H1 (cell line): Measurements from ENCODE around the gene TRAF3IP3. TPM values are rescaled to one million over a fixed set of nuclear protein-coding genes. Genes with fewer than 3 reads are reported as not detected.

ENCODE experiments used
- CTCF ChIA-PET: fragments of 300-600 bp; sonication (Branson Sonifier 250); formaldehyde crosslinking; loops from one replicate; lab custom pipeline; 2021; ENCODE audit not compliant: partially characterized antibody; lab: Charles Lee
- POLR2A ChIA-PET: fragments of 300-600 bp; sonication (Branson Sonifier 250); formaldehyde crosslinking; loops from one replicate; lab custom pipeline; 2021; ENCODE audit warnings: inconsistent platforms; ENCODE audit not compliant: partially characterized antibody; lab: Charles Lee
- DNase-seq, 2 experiments: peaks; one replicate each; pipeline versions ENCODE4 v3.0.0 to v3.0.0-alpha.2; 2010 to 2022; ENCODE audit warnings: low spot score in 2 of 2, low read depth in 1 of 2, mixed read lengths in 1 of 2
- FAIRE-seq: peaks from 2 replicates; lab custom pipeline; 2011; peaks lifted over from hg19 to GRCh38; lab: Jason Lieb, UNC
- H2AFZ ChIP-seq: 2 replicates; pipeline ENCODE4 v1.8.1; 2012; ENCODE audit warnings: low read length, inconsistent platforms
- H2AK5ac ChIP-seq: 2 replicates; pipeline ENCODE4 v1.6.1; 2013; ENCODE audit warnings: low read depth, low read length
- H2BK120ac ChIP-seq: replicated peaks from 2 replicates; pipeline ENCODE3; 2013; ENCODE audit warnings: low read depth, low read length, inconsistent platforms
- H2BK12ac ChIP-seq: 2 replicates; pipeline ENCODE4 v1.6.1; 2013; ENCODE audit warnings: low read depth, low read length
- H2BK15ac ChIP-seq: 2 replicates; pipeline ENCODE4 v1.6.1; 2013; ENCODE audit warnings: low read length
- H2BK20ac ChIP-seq: 2 replicates; pipeline ENCODE4 v1.6.1; 2013; ENCODE audit warnings: low read length
- H2BK5ac ChIP-seq: 2 replicates; pipeline ENCODE4 v1.6.1; 2013; ENCODE audit warnings: low read depth, low read length
- H3K14ac ChIP-seq: 2 replicates; pipeline ENCODE4 v1.6.1; 2013; ENCODE audit warnings: inconsistent platforms; ENCODE audit not compliant: insufficient read length
- H3K18ac ChIP-seq: 2 replicates; pipeline ENCODE4 v1.6.1; 2013; ENCODE audit warnings: low read length; ENCODE audit errors: extremely low read depth
- H3K23ac ChIP-seq: 2 replicates; pipeline ENCODE4 v1.6.1; 2013; ENCODE audit warnings: inconsistent platforms; ENCODE audit not compliant: insufficient read length
- H3K23me2 ChIP-seq: 2 replicates; pipeline ENCODE4 v1.6.1; 2013; ENCODE audit warnings: low read depth, low read length
- H3K27ac ChIP-seq: 2 replicates; pipeline ENCODE4 v1.6.1; 2011; ENCODE audit warnings: low read depth, low read length, inconsistent platforms
- H3K27me3 ChIP-seq, 4 experiments: replicated peaks in 1 of 4; 1 replicate in 1 of 4; 2 replicates in 3 of 4; pipeline versions ENCODE4 v1.6.1 to v1.8.1; 2011 to 2013; ENCODE audit warnings: low read length in 3 of 4, mild to moderate bottlenecking in 3 of 4, inconsistent platforms in 2 of 4, mixed read lengths in 2 of 4, moderate library complexity in 1 of 4; ENCODE audit not compliant: control insufficient read depth in 3 of 4, insufficient read depth in 3 of 4; ENCODE audit errors: extremely low read depth in 1 of 4
- H3K36me3 ChIP-seq, 4 experiments: 2 replicates each; pipeline versions ENCODE4 v1.6.1 to v1.8.1; 2011 to 2013; ENCODE audit warnings: mild to moderate bottlenecking in 4 of 4, low read length in 3 of 4, moderate library complexity in 2 of 4, control low read depth in 1 of 4, inconsistent platforms in 1 of 4; ENCODE audit not compliant: insufficient read depth in 4 of 4, control insufficient read depth in 2 of 4
- H3K4ac ChIP-seq: replicated peaks from 2 replicates; pipeline ENCODE3; 2013; ENCODE audit warnings: low read length, low read depth, mixed read lengths, inconsistent platforms; ENCODE audit not compliant: insufficient read length
- H3K4me1 ChIP-seq, 4 experiments: replicated peaks in 1 of 4; 1 replicate in 1 of 4; 2 replicates in 3 of 4; pipeline versions ENCODE4 v1.6.1 to v1.8.1; 2011 to 2013; ENCODE audit warnings: low read length in 3 of 4, inconsistent platforms in 2 of 4, mixed read lengths in 1 of 4; ENCODE audit not compliant: insufficient read depth in 4 of 4, control insufficient read depth in 3 of 4
- H3K4me2 ChIP-seq, 2 experiments: 2 replicates each; pipeline versions ENCODE4 v1.6.1 to v1.8.1; 2011 to 2013; ENCODE audit warnings: low read depth in 2 of 2, low read length in 2 of 2, control low read depth in 1 of 2, inconsistent platforms in 1 of 2, mild to moderate bottlenecking in 1 of 2; ENCODE audit not compliant: insufficient read depth in 1 of 2
- H3K4me3 ChIP-seq, 4 experiments: fragments of 200-600, 300-600 bp in 1 of 4; sonication (generic), shearing (Covaris generic), sonication (Bioruptor Twin) in 1 of 4; 2 replicates each; pipeline versions ENCODE4 v1.5.1 to v1.8.1; 2011 to 2016; ENCODE audit warnings: low read length in 4 of 4, low read depth in 3 of 4, control low read depth in 2 of 4, inconsistent platforms in 2 of 4, mild to moderate bottlenecking in 2 of 4, mixed read lengths in 1 of 4, moderate library complexity in 1 of 4; ENCODE audit not compliant: insufficient read depth in 2 of 4; ENCODE audit errors: extremely low read depth in 1 of 4
- H3K56ac ChIP-seq: replicated peaks from 2 replicates; pipeline ENCODE3; 2013; ENCODE audit warnings: low read depth, mild to moderate bottlenecking, mixed read lengths, low read length, inconsistent platforms; ENCODE audit not compliant: insufficient read length
- H3K79me1 ChIP-seq: 2 replicates; pipeline ENCODE4 v1.6.1; 2013; ENCODE audit warnings: low read depth, low read length, control low read depth
- H3K79me2 ChIP-seq, 2 experiments: 2 replicates each; pipeline versions ENCODE4 v1.6.1 to v1.8.1; 2012 to 2013; ENCODE audit warnings: low read length in 2 of 2, mild to moderate bottlenecking in 2 of 2, inconsistent platforms in 1 of 2; ENCODE audit not compliant: insufficient read depth in 2 of 2, control insufficient read depth in 1 of 2
- H3K9ac ChIP-seq, 4 experiments: replicated peaks in 1 of 4; 1 replicate in 1 of 4; 2 replicates in 3 of 4; pipeline versions ENCODE4 v1.6.1 to v1.8.1; 2011 to 2013; ENCODE audit warnings: low read depth in 3 of 4, low read length in 3 of 4, control low read depth in 2 of 4, mild to moderate bottlenecking in 2 of 4, moderate library complexity in 2 of 4, inconsistent platforms in 1 of 4; ENCODE audit errors: extremely low read depth in 1 of 4
- H3K9me3 ChIP-seq, 2 experiments: 2 replicates each; pipeline versions ENCODE4 v1.6.1 to v1.8.1; 2012 to 2013; ENCODE audit warnings: mild to moderate bottlenecking in 2 of 2, moderate library complexity in 2 of 2, control low read depth in 1 of 2, inconsistent platforms in 1 of 2, low read depth in 1 of 2, low read length in 1 of 2, mixed read lengths in 1 of 2; ENCODE audit not compliant: insufficient read depth in 2 of 2
- H4K20me1 ChIP-seq, 2 experiments: replicated peaks in 1 of 2; 2 replicates each; pipeline versions ENCODE3 to v1.8.1; 2011 to 2013; ENCODE audit warnings: inconsistent platforms in 2 of 2, low read length in 2 of 2, mild to moderate bottlenecking in 1 of 2; ENCODE audit not compliant: insufficient read depth in 2 of 2, control insufficient read depth in 1 of 2
- H4K5ac ChIP-seq: 2 replicates; pipeline ENCODE4 v1.6.1; 2013; ENCODE audit warnings: low read length, low read depth, mixed read lengths, inconsistent platforms; ENCODE audit not compliant: insufficient read length
- H4K8ac ChIP-seq: 2 replicates; pipeline ENCODE4 v1.8.0; 2013; ENCODE audit warnings: mild to moderate bottlenecking, moderate library complexity, low read length, inconsistent platforms; ENCODE audit not compliant: insufficient read depth; ENCODE audit errors: extremely low read depth
- H4K91ac ChIP-seq: replicated peaks from 2 replicates; pipeline ENCODE3; 2013; ENCODE audit warnings: low read length, mixed read lengths, inconsistent platforms; ENCODE audit not compliant: insufficient read length
- CTBP2 ChIP-seq: IDR thresholded peaks from 2 replicates; pipeline ENCODE4 v1.7.0; 2011; ENCODE audit warnings: borderline replicate concordance, mild to moderate bottlenecking, moderate library complexity, mixed read lengths, low read length; ENCODE audit not compliant: insufficient read depth, insufficient read length
- GTF2F1 ChIP-seq: IDR thresholded peaks from 2 replicates; pipeline ENCODE4 v1.6.1; 2012; ENCODE audit warnings: low read depth, low read length, improper control_type of control experiment, borderline replicate concordance
- MAFK ChIP-seq: IDR thresholded peaks from 2 replicates; pipeline ENCODE4 v1.6.1; 2012; ENCODE audit warnings: low read depth, mild to moderate bottlenecking, improper control_type of control experiment, low read length
- NANOG ChIP-seq: IDR thresholded peaks from 2 replicates; pipeline ENCODE4 v1.6.1; 2011; ENCODE audit warnings: low read length, low read depth, mild to moderate bottlenecking, inconsistent platforms; ENCODE audit not compliant: insufficient read depth, poor library complexity, severe bottlenecking
- POLR2A ChIP-seq, 2 experiments: IDR thresholded peaks; 1 replicate in 1 of 2; 2 replicates in 1 of 2; pipeline ENCODE4 v1.6.1; 2011; ENCODE audit warnings: low read depth in 2 of 2, low read length in 2 of 2, mild to moderate bottlenecking in 2 of 2; ENCODE audit errors: control extremely low read depth in 1 of 2
- RXRA ChIP-seq: IDR thresholded peaks from 2 replicates; pipeline ENCODE4 v1.6.1; 2011; ENCODE audit warnings: low read depth, mild to moderate bottlenecking, low read length, moderate library complexity; ENCODE audit not compliant: insufficient read depth
- TAF1 ChIP-seq: IDR thresholded peaks from 2 replicates; pipeline ENCODE4 v1.6.1; 2011; ENCODE audit warnings: mild to moderate bottlenecking, low read depth, low read length
- TAF7 ChIP-seq: optimal IDR thresholded peaks from 2 replicates; pipeline ENCODE3; 2011; ENCODE audit warnings: low read depth, mild to moderate bottlenecking, inconsistent platforms, low read length, moderate library complexity, borderline replicate concordance
- USF2 ChIP-seq: IDR thresholded peaks from 2 replicates; pipeline ENCODE4 v1.6.1; 2011; ENCODE audit warnings: low read length, improper control_type of control experiment
- WGBS, 2 experiments: shearing (Covaris generic) in 1 of 2; methylation state at CpG; one replicate each; pipeline versions ENCODE4 v1.1.6 to v1.1.7; 2013 to 2015; ENCODE audit warnings: low lambda C conversion rate in 2 of 2, mixed read lengths in 2 of 2, inconsistent platforms in 1 of 2, low coverage in 1 of 2, missing lambda C conversion rate in 1 of 2; ENCODE audit not compliant: insufficient replicate concordance in 2 of 2, insufficient coverage in 1 of 2, insufficient read length in 1 of 2; ENCODE audit errors: extremely low coverage in 1 of 2, missing lambda C conversion rate in 1 of 2; 5-methylcytosine and 5-hydroxymethylcytosine counted together
- polyA plus RNA-seq, 7 experiments: library from polyadenylated mRNA; depleted of rRNA in 3 of 7; stranded (reverse) in 5 of 7; unstranded in 2 of 7; fragments of >200 nt in 5 of 7; fragments of 200-250 nt in 2 of 7; gene quantifications; 1 replicate in 5 of 7; 2 replicates in 1 of 7; 4 replicates in 1 of 7; pipeline versions ENCODE4 v1.2.1 to v1.2.3, GENCODE V29; 2011 to 2013; ENCODE audit warnings: missing spikeins in 2 of 7, mixed read lengths in 2 of 7
- total RNA-seq: library from RNA; stranded (reverse); fragmentation: NEBNext Ultra II Directional; extraction: Animal tissue kit (Norgen Biotek cat#: 25700); gene quantifications from 2 replicates; pipeline ENCODE4 v1.2.1, GENCODE V29; 2021
- TF ChIP-seq, protein P1 (sequence below): IDR thresholded peaks from 2 replicates; pipeline ENCODE4 v1.6.1; 2012; ENCODE audit warnings: inconsistent platforms

The TRAF3IP3 gene
- total and polyA plus RNA-seq, 2 of the 8 experiments (the other 6 are each of a cell fraction or from before 2014, with no cell fraction given) = not detected

DNA sequence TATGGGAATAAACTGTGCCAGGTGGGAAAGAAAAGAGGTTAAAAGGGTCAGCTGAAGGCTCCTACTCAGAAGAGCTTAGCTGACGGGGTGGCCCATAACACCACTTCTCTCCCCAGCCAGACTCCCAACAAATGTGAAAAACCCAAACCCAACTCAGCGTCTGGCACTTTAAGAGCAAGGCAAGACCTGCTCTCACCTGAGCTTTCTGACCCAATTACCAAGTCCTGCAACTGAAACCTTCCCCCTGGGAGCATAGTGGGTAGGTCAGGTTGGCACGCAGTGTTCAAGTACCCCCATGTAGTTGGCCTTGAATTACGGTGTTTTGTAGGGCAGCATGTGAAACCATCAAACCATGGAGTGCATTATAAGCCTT, 46.9 kb downstream of the TRAF3IP3 start:
- no peak overlapping the region for H3K56ac ChIP-seq
- DNase-seq = no peak
- no peak for TF ChIP-seq MAFK
- no peak for TF ChIP-seq POLR2A (IDR thresholded peaks at IDR 0.05; ENCODE audit: control extremely low read depth in 1 of 2, low read depth in 2 of 2, low read length in 2 of 2)
- no peak for TF ChIP-seq TAF7
- TF ChIP-seq, protein P1, sequence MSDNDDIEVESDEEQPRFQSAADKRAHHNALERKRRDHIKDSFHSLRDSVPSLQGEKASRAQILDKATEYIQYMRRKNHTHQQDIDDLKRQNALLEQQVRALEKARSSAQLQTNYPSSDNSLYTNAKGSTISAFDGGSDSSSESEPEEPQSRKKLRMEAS = no peak
- TF ChIP-seq TAF1 = no peak
- no peak for TF ChIP-seq NANOG
- TF ChIP-seq CTBP2 = no peak
- no peak for TF ChIP-seq RXRA
- TF ChIP-seq USF2 = no peak
- TF ChIP-seq GTF2F1 = no peak
- no peak overlapping the region for H2BK12ac ChIP-seq
- H3K9ac ChIP-seq = no peak overlapping the region
- 88% methylated on average over 4 of the region's 4 CpGs; no CpG with 5 or more reads in 1 of the 2 experiments for WGBS, 2 experiments
- no peak overlapping the region for H3K18ac ChIP-seq
- no peak overlapping the region for H2AK5ac ChIP-seq
- peaks cover 0 to 7% of the 10 kb centered on the region in 2 experiments for H4K20me1 ChIP-seq
- H3K27ac ChIP-seq = no peak overlapping the region
- H3K79me2 ChIP-seq = peaks cover 0 to 7% of the 10 kb centered on the region in 2 experiments; a peak in 1 of 4 replicates
- peaks cover 12% of the 10 kb centered on the region; the same call in 1 of the 2 replicates for H3K23me2 ChIP-seq
- H3K23ac ChIP-seq = no peak overlapping the region
- no peak for FAIRE-seq
- H3K4me2 ChIP-seq = no peak overlapping the region
- no peak overlapping the region for H2BK120ac ChIP-seq
- H3K79me1 ChIP-seq = no peaks in the 10 kb centered on the region; the same call in none of the 2 replicates
- no peak overlapping the region for H2BK20ac ChIP-seq
- H3K9me3 ChIP-seq = no peaks in the 10 kb centered on the region
- H3K4ac ChIP-seq = no peak overlapping the region
- H4K5ac ChIP-seq = no peak overlapping the region
- H2BK5ac ChIP-seq = no peak overlapping the region
- ChIA-PET POLR2A (no interaction called here), CTCF (interaction anchor here (1.0 to 3.7 kb wide), 4 partner anchors 15 to 57 kb away, joined by 3 to 25 read pairs (median 5); no protein-coding TSS in a partner anchor)
- no peak overlapping the region for H2BK15ac ChIP-seq
- H3K27me3 ChIP-seq = no peaks in the 10 kb centered on the region
- no peak overlapping the region for H3K4me3 ChIP-seq
- no peak overlapping the region for H4K91ac ChIP-seq
- no peak overlapping the region for H4K8ac ChIP-seq
- no peaks in the 10 kb centered on the region; a peak in 1 of 8 replicates for H3K36me3 ChIP-seq
- no peak overlapping the region for H2AFZ ChIP-seq
- H3K4me1 ChIP-seq = peaks cover 0 to 10% (median 1%) of the 10 kb centered on the region in 4 experiments; a peak in 4 of 7 replicates
- H3K14ac ChIP-seq = no peak overlapping the region
